Measurements from ENCODE around the gene GNLY. TPM values are rescaled to one million over a fixed set of nuclear protein-coding genes. Genes with fewer than 3 reads are reported as not detected.

The GNLY gene
- total RNA-seq, 1 experiment from 2014 or later, result not detected

GRCh38 chr2:85732467-85733120 is 38.4 kb downstream of the GNLY start:
- H3K9me3 Mint-ChIP-seq (ENCODE audit: unreplicated experiment), result no peaks in the 10 kb centered on the region
- no peaks in the 10 kb centered on the region for H3K9me3 ChIP-seq
- no peak overlapping the region for H3K4me3 ChIP-seq (ENCODE audit: low read depth, low read length)
- H3K36me3 ChIP-seq (ENCODE audit: control insufficient read depth, insufficient read depth, low read length), result no peaks in the 10 kb centered on the region
- H3K27me3 ChIP-seq (replicated peaks; ENCODE audit: control insufficient read depth, insufficient read depth, low read length), result peaks cover 3% of the 10 kb centered on the region
- no peak overlapping the region for H3K4me3 Mint-ChIP-seq (ENCODE audit: unreplicated experiment)
- H3K27ac Mint-ChIP-seq (ENCODE audit: unreplicated experiment), result no peak overlapping the region
- no TSS peak for BruUV-seq (replicated peaks)
- H3K4me1 ChIP-seq, result no peaks in the 10 kb centered on the region
- TF ChIP-seq, protein P1, sequence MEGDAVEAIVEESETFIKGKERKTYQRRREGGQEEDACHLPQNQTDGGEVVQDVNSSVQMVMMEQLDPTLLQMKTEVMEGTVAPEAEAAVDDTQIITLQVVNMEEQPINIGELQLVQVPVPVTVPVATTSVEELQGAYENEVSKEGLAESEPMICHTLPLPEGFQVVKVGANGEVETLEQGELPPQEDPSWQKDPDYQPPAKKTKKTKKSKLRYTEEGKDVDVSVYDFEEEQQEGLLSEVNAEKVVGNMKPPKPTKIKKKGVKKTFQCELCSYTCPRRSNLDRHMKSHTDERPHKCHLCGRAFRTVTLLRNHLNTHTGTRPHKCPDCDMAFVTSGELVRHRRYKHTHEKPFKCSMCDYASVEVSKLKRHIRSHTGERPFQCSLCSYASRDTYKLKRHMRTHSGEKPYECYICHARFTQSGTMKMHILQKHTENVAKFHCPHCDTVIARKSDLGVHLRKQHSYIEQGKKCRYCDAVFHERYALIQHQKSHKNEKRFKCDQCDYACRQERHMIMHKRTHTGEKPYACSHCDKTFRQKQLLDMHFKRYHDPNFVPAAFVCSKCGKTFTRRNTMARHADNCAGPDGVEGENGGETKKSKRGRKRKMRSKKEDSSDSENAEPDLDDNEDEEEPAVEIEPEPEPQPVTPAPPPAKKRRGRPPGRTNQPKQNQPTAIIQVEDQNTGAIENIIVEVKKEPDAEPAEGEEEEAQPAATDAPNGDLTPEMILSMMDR (IDR thresholded peaks at IDR 0.05; ENCODE audit: insufficient read depth in 1 of 2, low read depth in 1 of 2, low read length in 1 of 2, severe bottlenecking in 1 of 2, unreplicated experiment in 1 of 2), result no peak
- DNase-seq, result no peak
- H3K4me1 Mint-ChIP-seq (ENCODE audit: low read depth, unreplicated experiment), result no peaks in the 10 kb centered on the region
- CTCF ChIA-PET, result interaction anchor here (0.6 to 1.4 kb wide), 3 partner anchors 71 to 482 kb away, joined by 3 to 4 read pairs (median 4); no protein-coding TSS in a partner anchor
- peaks cover 17% of the 10 kb centered on the region for H3K27me3 Mint-ChIP-seq (ENCODE audit: insufficient read depth, unreplicated experiment)
- H3K36me3 Mint-ChIP-seq (ENCODE audit: insufficient read depth, unreplicated experiment), result no peaks in the 10 kb centered on the region
- intact Hi-C loops (cut with micrococcal nuclease; ENCODE audit: unreplicated experiment), result no loop called here
- POLR2A ChIA-PET, result no interaction called here

GRCh38 chr2:85733121-85733960 is 39.2 kb downstream of the GNLY start:
- Histone ChIP-seq H3K27me3 (replicated peaks; ENCODE audit: control insufficient read depth, insufficient read depth, low read length) (peaks cover 5% of the 10 kb centered on the region), H3K4me3 (ENCODE audit: low read depth, low read length) (no peak overlapping the region), H3K36me3 (ENCODE audit: control insufficient read depth, insufficient read depth, low read length) (no peaks in the 10 kb centered on the region), H3K4me1 (no peaks in the 10 kb centered on the region), H3K9me3 (no peaks in the 10 kb centered on the region)
- intact Hi-C loops (cut with micrococcal nuclease; ENCODE audit: unreplicated experiment), result no loop called here
- CTCF ChIA-PET, result interaction anchor here (0.6 to 1.4 kb wide), 2 partner anchors 96 to 481 kb away, joined by 3 to 4 read pairs; no protein-coding TSS in a partner anchor
- no peak for DNase-seq
- no peaks in the 10 kb centered on the region for H3K4me1 Mint-ChIP-seq (ENCODE audit: low read depth, unreplicated experiment)
- peaks cover 19% of the 10 kb centered on the region for H3K27me3 Mint-ChIP-seq (ENCODE audit: insufficient read depth, unreplicated experiment)
- POLR2A ChIA-PET, result no interaction called here
- H3K4me3 Mint-ChIP-seq (ENCODE audit: unreplicated experiment), result no peak overlapping the region
- no TSS peak for BruUV-seq (replicated peaks)
- H3K9me3 Mint-ChIP-seq (ENCODE audit: unreplicated experiment), result no peaks in the 10 kb centered on the region
- no peaks in the 10 kb centered on the region for H3K36me3 Mint-ChIP-seq (ENCODE audit: insufficient read depth, unreplicated experiment)
- TF ChIP-seq, protein P1 (IDR thresholded peaks at IDR 0.05; ENCODE audit: insufficient read depth in 1 of 2, low read depth in 1 of 2, low read length in 1 of 2, severe bottlenecking in 1 of 2, unreplicated experiment in 1 of 2), result no peak
- no peak overlapping the region for H3K27ac Mint-ChIP-seq (ENCODE audit: unreplicated experiment)

- POLR2A ChIA-PET, result no interaction called here
Observed at GRCh38 chr2:85734015-85734414, 39.9 kb downstream of the GNLY start.

More at GRCh38 chr2:85734015-85734414, 39.9 kb downstream of the GNLY start:
- DNase-seq, result no peak
- Mint-ChIP-seq H3K4me1 (ENCODE audit: low read depth, unreplicated experiment) (no peaks in the 10 kb centered on the region), H3K27ac (ENCODE audit: unreplicated experiment) (no peak overlapping the region), H3K9me3 (ENCODE audit: unreplicated experiment) (no peaks in the 10 kb centered on the region), H3K36me3 (ENCODE audit: insufficient read depth, unreplicated experiment) (no peaks in the 10 kb centered on the region), H3K4me3 (ENCODE audit: unreplicated experiment) (no peak overlapping the region), H3K27me3 (ENCODE audit: insufficient read depth, unreplicated experiment) (peaks cover 21% of the 10 kb centered on the region)
- no TSS peak for BruUV-seq (replicated peaks)
- Histone ChIP-seq H3K27me3 (replicated peaks; ENCODE audit: control insufficient read depth, insufficient read depth, low read length) (peaks cover 5% of the 10 kb centered on the region), H3K4me1 (no peaks in the 10 kb centered on the region), H3K36me3 (ENCODE audit: control insufficient read depth, insufficient read depth, low read length) (no peaks in the 10 kb centered on the region), H3K9me3 (no peaks in the 10 kb centered on the region), H3K4me3 (ENCODE audit: low read depth, low read length) (no peak overlapping the region)
- TF ChIP-seq, protein P1 (IDR thresholded peaks at IDR 0.05; ENCODE audit: insufficient read depth in 1 of 2, low read depth in 1 of 2, low read length in 1 of 2, severe bottlenecking in 1 of 2, unreplicated experiment in 1 of 2), result no peak
- intact Hi-C loops (cut with micrococcal nuclease; ENCODE audit: unreplicated experiment), result no loop called here
- CTCF ChIA-PET, result interaction anchor here (0.6 kb wide), 1 partner anchor 94 kb away, joined by 4 read pairs; no protein-coding TSS in a partner anchor
